HCT116 (cell line): Measurements from ENCODE around the gene SDK2.

Experiments
- CBX3 ChIP-seq: IDR thresholded peaks from 2 replicates; pipeline ENCODE4 v1.6.1; 2012; ENCODE audit warnings: low read depth
- CEBPB ChIP-seq: IDR thresholded peaks from 2 replicates; pipeline ENCODE4 v1.6.1; 2012; ENCODE audit warnings: low read depth
- CTCF ChIP-seq, 3 experiments: fragments of 200-600 bp in 1 of 3; sonication (generic) in 1 of 3; IDR thresholded peaks in 2 of 3; conservative IDR thresholded peaks in 1 of 3; 2 replicates each; pipeline ENCODE4 v1.5.1; 2012 to 2017; ENCODE audit warnings: low read depth in 2 of 3, low read length in 2 of 3, antibody characterized with exemption in 1 of 3, borderline replicate concordance in 1 of 3, control low read depth in 1 of 3, mild to moderate bottlenecking in 1 of 3, mixed read lengths in 1 of 3, mixed run types in 1 of 3, moderate library complexity in 1 of 3; ENCODE audit not compliant: insufficient read depth in 1 of 3
- EZH2 ChIP-seq: fragments of 200-600 bp; sonication (generic); IDR thresholded peaks from 2 replicates; pipeline ENCODE4 v1.6.1; 2017; ENCODE audit warnings: antibody characterized with exemption, mixed run types
- FOSL1 ChIP-seq: IDR thresholded peaks from 2 replicates; pipeline ENCODE4 v1.6.1; 2012; ENCODE audit warnings: low read depth
- JUND ChIP-seq: IDR thresholded peaks from 2 replicates; pipeline ENCODE4 v1.6.1; 2012
- MAX ChIP-seq: IDR thresholded peaks from 2 replicates; pipeline ENCODE4 v1.6.1; 2012
- POLR2A ChIP-seq: IDR thresholded peaks from 2 replicates; pipeline ENCODE4 v1.7.0; 2011; ENCODE audit warnings: borderline replicate concordance; ENCODE audit not compliant: insufficient read depth, insufficient read length; ENCODE audit errors: extremely low read depth
- POLR2AphosphoS5 ChIP-seq: IDR thresholded peaks from 2 replicates; pipeline ENCODE4 v1.6.1; 2011; ENCODE audit warnings: mild to moderate bottlenecking, low read depth, low read length, moderate library complexity
- SP1 ChIP-seq: IDR thresholded peaks from 2 replicates; pipeline ENCODE4 v1.6.1; 2012; ENCODE audit warnings: low read depth
- TCF7L2 ChIP-seq: IDR thresholded peaks from 2 replicates; pipeline ENCODE4 v1.7.0; 2011; ENCODE audit warnings: borderline replicate concordance, inconsistent platforms; ENCODE audit not compliant: insufficient read depth, insufficient read length; ENCODE audit errors: extremely low read depth
- YY1 ChIP-seq: IDR thresholded peaks from 2 replicates; pipeline ENCODE4 v1.6.1; 2011; ENCODE audit warnings: low read length, low read depth, moderate library complexity, mild to moderate bottlenecking; ENCODE audit not compliant: insufficient replicate concordance; ENCODE audit errors: extremely low read depth
- ZNF274 ChIP-seq: fragments of 200-500 bp; sonication (Bioruptor generic); IDR thresholded peaks from 2 replicates; pipeline ENCODE4 v1.6.1; 2014; ENCODE audit warnings: mild to moderate bottlenecking, low read depth, low read length, inconsistent platforms

GRCh38 chr17:73644145-73645049 is at the start of gene SDK2:
- no peak for TF ChIP-seq ZNF274
- no peak for TF ChIP-seq CTCF (IDR thresholded peaks at IDR 0.05 in 2 of 3, conservative IDR thresholded peaks at IDR 0.05 in 1 of 3; ENCODE audit: borderline replicate concordance in 1 of 3, insufficient read depth in 1 of 3, low read depth in 2 of 3, low read length in 2 of 3)
- TF ChIP-seq JUND, result no peak
- TF ChIP-seq EZH2, result no peak
- TF ChIP-seq CEBPB, result no peak
- TF ChIP-seq SP1, result no peak
- TF ChIP-seq POLR2AphosphoS5, result no peak
- no peak for TF ChIP-seq CBX3
- no peak for TF ChIP-seq POLR2A
- TF ChIP-seq TCF7L2, result no peak
- TF ChIP-seq FOSL1, result no peak
- no peak for TF ChIP-seq MAX
- no peak for TF ChIP-seq YY1
